ENCODE results near the gene ZNF618.

The ZNF618 gene

GRCh38 chr9:114002986-114003350 lies 126.9 kb downstream of the ZNF618 start:
- no peak for DNase-seq (ENCODE audit: low read depth in 3 of 3)

- DNase-seq (ENCODE audit: low read depth in 3 of 3), result no peak
These were observed 127.2 kb downstream of the ZNF618 start for GRCh38 chr9:114003351-114003750.

- DNase-seq (ENCODE audit: low read depth in 3 of 3), result no peak
These were observed 127.6 kb downstream of the ZNF618 start for GRCh38 chr9:114003758-114004157.

GRCh38 chr9:114004221-114004716 lies 128.2 kb downstream of the ZNF618 start:
- DNase-seq (ENCODE audit: low read depth in 3 of 3), result no peak

GRCh38 chr9:114005371-114006154 lies 129.5 kb downstream of the ZNF618 start:
- no peak for DNase-seq (ENCODE audit: low read depth in 3 of 3)

- no peak for DNase-seq (ENCODE audit: low read depth in 3 of 3)
These were observed 130.0 kb downstream of the ZNF618 start for GRCh38 chr9:114006155-114006550.

GRCh38 chr9:114006931-114007691 lies 131.0 kb downstream of the ZNF618 start:
- no peak for DNase-seq (ENCODE audit: low read depth in 3 of 3)

GRCh38 chr9:114007991-114008666 lies 132.0 kb downstream of the ZNF618 start:
- no peak for DNase-seq (ENCODE audit: low read depth in 3 of 3)

GRCh38 chr9:114008667-114009410 lies 132.7 kb downstream of the ZNF618 start:
- no peak for DNase-seq (ENCODE audit: low read depth in 3 of 3)

GRCh38 chr9:114011313-114011712 lies 135.2 kb downstream of the ZNF618 start:
- DNase-seq (ENCODE audit: low read depth in 3 of 3), result no peak

GRCh38 chr9:114012126-114012525 lies 136.0 kb downstream of the ZNF618 start:
- no peak for DNase-seq (ENCODE audit: low read depth in 3 of 3)

GRCh38 chr9:114014044-114014443 lies 137.9 kb downstream of the ZNF618 start:
- DNase-seq (ENCODE audit: low read depth in 3 of 3), result no peak

- DNase-seq (ENCODE audit: low read depth in 3 of 3), result no peak
These were observed 139.5 kb downstream of the ZNF618 start for GRCh38 chr9:114015607-114016006.

GRCh38 chr9:114016101-114016500 lies 140.0 kb downstream of the ZNF618 start:
- DNase-seq (ENCODE audit: low read depth in 3 of 3), result no peak

GRCh38 chr9:114016629-114017423 lies 140.7 kb downstream of the ZNF618 start:
- no peak for DNase-seq (ENCODE audit: low read depth in 3 of 3)

GRCh38 chr9:114017741-114018715 lies 141.9 kb downstream of the ZNF618 start:
- no peak for DNase-seq (ENCODE audit: low read depth in 3 of 3)

GRCh38 chr9:114021578-114021977 lies 145.5 kb downstream of the ZNF618 start:
- no peak for DNase-seq (ENCODE audit: low read depth in 3 of 3)

GRCh38 chr9:114023961-114024360 lies 147.9 kb downstream of the ZNF618 start:
- DNase-seq (ENCODE audit: low read depth in 3 of 3), result no peak

- DNase-seq (ENCODE audit: low read depth in 3 of 3), result no peak
These were observed 149.2 kb downstream of the ZNF618 start for GRCh38 chr9:114025196-114025753.
